Stimulated activated CD4-positive, alpha-beta T cell treated with anti-CD3 and anti-CD28 coated beads, Interleukin-1b, Interleukin-23, amount 100 ng/mL, for 1 hour (primary cell): ENCODE measurements around the gene OAS2.
"Not testable (repeated sequence)": the region's sequence is repeated elsewhere in the genome, so short reads cannot be mapped to it uniquely, and the experiment has no call there.

Source experiments
- DNase-seq, 2 donors: peaks; one replicate each; pipeline ENCODE4 v3.0.0-alpha.2; 2020; ENCODE audit warnings: low read depth in 2 of 2

The OAS2 gene

GRCh38 chr12:112985642-112986290 lies 7.4 kb downstream of the OAS2 start:
- DNase-seq, result no peak

- no peak for DNase-seq
Measured at GRCh38 chr12:112986291-112986800, 8.0 kb downstream of the OAS2 start.

DNA sequence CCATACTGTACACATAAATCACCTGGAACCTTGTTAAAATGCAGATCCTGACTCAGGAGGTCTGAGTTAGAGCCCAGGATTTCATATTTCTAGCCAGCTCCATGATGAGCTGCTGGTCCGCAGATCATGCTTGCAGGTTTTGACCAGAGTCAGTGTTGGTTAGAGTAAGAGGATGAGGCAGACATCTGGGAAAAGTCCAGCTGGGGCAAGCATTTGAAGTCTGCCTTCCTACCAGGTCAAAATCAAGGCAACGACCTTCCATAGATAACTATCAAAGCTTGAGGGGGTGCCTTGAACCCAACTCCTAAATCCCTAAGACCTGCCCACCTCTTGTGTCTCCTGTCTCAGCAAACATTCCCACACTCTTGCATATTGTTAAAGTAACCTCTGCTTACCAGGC lies 9.2 kb downstream of the OAS2 start:
- no peak for DNase-seq

DNA sequence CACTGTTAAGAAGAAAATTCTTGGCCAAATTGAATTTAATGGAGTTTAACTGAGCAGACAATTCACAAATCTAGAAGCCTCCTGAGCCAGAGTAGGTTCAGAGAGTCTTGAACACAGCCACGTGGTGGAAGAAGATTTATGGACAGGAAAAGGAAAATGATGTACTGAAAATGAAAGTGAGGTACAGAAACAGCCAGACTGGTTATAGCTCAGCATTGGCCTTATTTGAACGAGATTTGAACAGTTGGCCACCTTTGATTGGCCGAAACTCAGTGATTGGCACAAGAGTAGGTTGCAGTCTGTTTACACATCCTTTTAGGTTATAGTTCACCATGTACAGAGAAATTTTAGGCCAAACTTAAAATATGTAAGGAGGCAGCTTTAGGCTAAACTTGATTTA lies 9.9 kb downstream of the OAS2 start:
- DNase-seq, result no peak

DNA sequence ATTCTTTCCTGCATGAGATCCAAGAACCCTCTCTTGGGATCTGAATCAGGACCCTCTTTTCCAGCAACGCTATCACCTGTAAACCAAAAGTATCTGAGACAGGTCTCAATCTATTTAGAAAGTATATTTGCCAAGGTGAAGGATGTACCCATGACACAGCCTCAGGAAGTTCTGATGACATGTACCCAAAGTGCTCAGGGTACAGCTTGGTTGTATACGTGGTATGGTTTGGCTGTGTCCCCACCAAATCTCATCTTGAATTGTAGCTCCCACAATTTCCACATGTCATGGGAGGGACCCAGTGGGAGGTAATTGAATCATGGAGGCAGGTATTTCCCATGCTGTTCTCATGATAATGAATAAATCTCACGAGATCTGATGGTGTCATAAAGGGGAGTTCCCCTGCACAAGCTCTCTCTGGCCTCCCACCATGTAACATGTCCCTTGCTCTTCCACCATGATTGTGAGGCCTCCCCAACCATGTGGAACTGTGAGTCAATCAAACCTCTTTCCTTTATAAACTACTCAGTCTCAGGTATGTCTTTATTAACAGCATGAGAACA lies 10.6 kb downstream of the OAS2 start:
- DNase-seq, result not testable (repeated sequence)

- DNase-seq, result no peak
Measured at GRCh38 chr12:112989806-112990205, 11.5 kb downstream of the OAS2 start.

- DNase-seq, result peak; percentile 23 to 32
Measured at GRCh38 chr12:112992541-112993398, 14.5 kb downstream of the OAS2 start.

- no peak for DNase-seq
Measured at GRCh38 chr12:112995008-112995407, 16.7 kb downstream of the OAS2 start.

DNA sequence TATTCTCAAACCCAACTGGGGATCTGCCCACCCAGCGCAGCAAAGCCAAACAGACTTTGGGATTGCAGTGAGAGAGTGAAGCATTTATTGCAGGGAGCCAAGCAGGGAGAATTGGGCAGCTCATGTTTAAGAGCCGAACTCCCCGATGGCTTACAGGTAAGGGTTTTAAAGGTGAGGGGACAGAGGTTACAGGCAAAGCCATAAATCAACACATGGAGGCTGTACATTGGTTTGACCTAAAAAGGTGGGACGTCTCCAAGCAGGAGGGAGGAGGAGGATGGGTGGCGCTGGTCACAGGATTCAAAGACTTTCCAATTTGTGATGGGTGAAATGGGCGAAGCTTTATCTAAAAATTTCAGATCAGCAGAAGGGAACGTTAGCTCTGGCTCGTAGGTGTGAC lies 18.2 kb downstream of the OAS2 start:
- DNase-seq, result no peak

DNA sequence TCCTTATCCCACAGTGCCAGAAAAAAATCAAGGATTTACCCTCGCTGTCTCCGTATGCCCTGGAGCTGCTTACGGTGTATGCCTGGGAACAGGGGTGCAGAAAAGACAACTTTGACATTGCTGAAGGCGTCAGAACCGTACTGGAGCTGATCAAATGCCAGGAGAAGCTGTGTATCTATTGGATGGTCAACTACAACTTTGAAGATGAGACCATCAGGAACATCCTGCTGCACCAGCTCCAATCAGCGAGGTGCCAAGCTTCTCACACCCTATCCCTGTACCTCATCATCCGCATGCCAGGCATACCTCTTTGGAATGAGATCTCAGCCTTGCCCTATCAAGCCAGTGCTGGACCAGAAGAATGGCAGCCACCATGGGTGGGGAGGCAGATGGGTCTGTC lies 19.2 kb downstream of the OAS2 start:
- DNase-seq, result no peak

GRCh38 chr12:112998987-112999767 lies 20.9 kb downstream of the OAS2 start:
- no peak for DNase-seq

- no peak for DNase-seq
Measured at GRCh38 chr12:113000433-113000832, 22.1 kb downstream of the OAS2 start.

GRCh38 chr12:113002155-113002554 lies 23.8 kb downstream of the OAS2 start:
- no peak for DNase-seq

DNA sequence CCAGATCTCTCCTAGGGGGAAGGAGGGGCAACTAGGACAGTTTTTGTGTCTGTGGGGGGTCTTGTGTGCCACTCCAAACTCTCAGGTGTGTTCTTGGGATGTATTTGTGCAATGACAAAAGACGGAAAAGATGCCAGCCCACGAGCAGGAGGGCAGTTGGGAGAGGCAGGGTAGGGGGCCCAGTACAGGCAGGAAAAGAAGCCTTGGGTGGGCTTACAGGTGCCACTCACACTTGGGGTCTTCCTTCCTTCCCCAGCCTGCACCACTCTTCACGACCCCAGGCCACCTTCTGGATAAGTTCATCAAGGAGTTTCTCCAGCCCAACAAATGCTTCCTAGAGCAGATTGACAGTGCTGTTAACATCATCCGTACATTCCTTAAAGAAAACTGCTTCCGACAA lies 24.4 kb downstream of the OAS2 start:
- no peak for DNase-seq

DNA sequence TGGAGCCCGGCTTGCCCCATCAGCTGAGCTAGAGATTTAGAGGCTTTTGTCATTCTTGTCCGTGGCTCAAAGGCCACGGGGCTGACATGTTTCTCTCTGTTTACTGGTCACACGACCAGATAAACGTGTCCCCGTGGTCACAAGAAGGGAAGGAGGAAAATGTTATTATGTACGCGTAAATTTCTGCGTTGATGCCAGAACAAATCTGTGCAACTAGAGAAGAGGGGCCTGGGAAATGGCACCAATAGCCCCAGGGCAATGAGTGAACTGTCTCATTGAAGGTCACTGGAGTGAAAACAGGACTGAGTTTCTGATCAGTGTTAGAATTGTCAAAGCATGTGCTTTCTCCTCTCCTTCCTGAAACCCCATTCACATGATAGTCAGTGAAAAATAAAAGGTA lies 25.3 kb downstream of the OAS2 start:
- no peak for DNase-seq

DNA sequence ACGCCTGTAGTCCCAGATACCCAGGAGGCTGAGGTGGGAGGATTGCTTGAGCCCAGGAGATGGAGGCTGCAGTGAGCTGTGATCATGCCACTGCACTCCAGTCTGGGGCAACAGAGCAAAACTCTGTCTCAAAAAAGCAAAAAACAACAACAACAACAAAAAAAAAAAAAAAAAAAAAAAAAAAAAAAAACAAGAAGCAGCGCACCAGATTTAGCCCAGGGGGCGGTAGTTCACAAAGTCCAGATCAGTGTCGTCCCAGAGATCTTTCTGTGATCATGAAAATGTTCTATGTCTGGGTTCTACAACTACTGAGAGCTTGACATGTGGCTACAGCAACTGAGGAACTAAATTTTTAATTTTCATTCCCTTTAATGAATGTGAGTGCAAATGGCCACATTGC lies 27.4 kb downstream of the OAS2 start:
- no peak for DNase-seq

GRCh38 chr12:113006206-113006605 lies 27.9 kb downstream of the OAS2 start:
- DNase-seq, result no peak

GRCh38 chr12:113006641-113007040 lies 28.3 kb downstream of the OAS2 start:
- DNase-seq, result no peak

GRCh38 chr12:113007166-113007565 lies 28.8 kb downstream of the OAS2 start:
- no peak for DNase-seq

DNA sequence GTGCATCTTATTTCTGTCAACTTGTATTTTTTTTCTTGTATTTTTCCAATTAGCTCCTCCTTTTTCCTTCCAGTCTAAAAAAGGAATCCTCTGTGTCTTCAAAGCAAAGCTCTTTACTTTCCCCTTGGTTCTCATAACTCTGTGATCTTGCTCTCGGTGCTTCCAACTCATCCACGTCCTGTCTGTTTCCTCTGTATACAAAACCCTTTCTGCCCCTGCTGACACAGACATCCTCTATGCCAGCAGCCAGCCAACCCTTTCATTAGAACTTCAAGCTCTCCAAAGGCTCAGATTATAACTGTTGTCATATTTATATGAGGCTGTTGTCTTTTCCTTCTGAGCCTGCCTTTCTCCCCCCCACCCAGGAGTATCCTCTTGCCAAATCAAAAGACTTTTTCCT lies 32.4 kb downstream of the OAS2 start:
- DNase-seq, result no peak

GRCh38 chr12:113014565-113014964 lies 36.2 kb downstream of the OAS2 start:
- no peak for DNase-seq

DNA sequence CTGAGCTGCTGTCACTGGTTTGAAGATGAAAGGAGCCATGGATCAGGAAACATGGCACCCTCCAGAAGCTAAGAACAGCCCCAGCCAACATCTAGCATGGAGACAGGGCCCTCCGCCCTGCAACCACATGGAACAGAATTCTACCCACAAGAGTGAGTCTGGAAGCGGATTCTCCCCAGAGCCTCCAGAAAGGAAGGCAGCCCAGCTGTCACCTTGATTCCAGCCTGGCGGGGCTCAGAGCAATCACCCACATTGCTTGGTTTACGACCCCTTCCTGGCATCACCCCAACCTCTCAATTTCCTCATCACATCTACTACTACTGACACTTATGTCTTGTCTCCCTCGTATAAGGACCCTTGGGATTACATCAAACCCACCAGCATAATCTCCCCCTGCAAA lies 38.5 kb downstream of the OAS2 start:
- no peak for DNase-seq
